Stimulated activated CD8-positive, alpha-beta memory T cell treated with anti-CD3 and anti-CD28 coated beads, Interleukin-4, amount 100 ng/mL, for 48 hours (primary cell): ENCODE data around the gene SLCO1A2.

ENCODE experiments used
- DNase-seq: peaks from one replicate; pipeline ENCODE4 v3.0.0-alpha.2; 2020

Gene SLCO1A2

DNA sequence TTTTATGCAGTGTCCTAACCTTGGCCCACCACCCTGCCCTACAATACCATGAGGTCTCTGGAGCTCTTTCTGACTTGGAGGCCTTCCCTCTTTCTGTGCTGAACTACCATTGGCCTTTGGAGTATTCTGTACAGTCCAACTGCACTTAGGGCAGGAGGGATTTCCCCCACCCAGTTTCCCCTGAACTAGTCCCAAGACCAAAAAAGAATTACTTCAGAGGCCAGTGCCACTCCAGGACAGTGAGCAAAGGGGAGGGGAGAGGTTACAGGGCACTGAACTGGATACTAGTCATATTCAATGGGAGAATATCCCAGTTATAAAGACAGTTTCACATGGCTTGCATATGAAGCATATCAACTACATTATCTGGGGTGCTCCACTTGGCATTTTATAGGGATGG, 6.1 kb downstream of the SLCO1A2 start:
- DNase-seq, result no peak

DNA sequence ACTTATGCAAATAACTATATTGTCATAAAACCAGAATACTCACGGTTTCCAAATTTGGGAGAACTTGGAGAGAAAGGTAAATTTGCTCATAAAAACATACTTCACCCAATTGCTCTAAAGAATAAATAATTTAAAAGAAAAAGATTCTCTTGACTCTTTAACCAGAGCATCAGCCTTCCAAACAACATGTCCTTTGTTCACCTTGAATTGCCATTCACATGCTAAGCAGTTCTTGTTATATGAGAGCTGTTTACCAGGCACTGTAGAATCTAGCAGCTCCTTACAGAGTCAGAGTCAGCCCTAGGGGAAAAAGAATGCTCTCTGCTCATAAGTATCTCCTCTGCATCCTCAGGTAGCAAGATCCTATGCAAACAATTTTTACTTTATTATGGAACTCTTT, 10.2 kb downstream of the SLCO1A2 start:
- DNase-seq, result no peak

DNA sequence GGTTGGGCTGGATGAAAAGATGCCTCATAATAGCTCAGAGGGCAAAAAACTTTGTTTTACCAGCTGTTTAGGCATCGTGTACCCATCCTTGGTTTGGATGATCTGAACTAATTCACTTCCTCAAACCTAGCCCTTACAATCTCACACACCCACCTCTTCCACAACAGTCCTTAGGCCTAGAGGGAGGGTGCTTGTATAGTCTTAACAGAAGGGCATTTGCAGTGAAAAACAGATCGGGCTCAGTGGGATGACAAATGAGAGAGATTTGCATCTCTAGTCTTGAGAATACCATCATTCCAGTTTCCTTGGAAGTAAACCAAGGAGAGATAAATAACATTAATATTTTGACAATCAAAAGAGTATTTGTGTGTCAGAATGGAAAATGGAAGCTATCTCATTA, 11.0 kb downstream of the SLCO1A2 start:
- no peak for DNase-seq

DNA sequence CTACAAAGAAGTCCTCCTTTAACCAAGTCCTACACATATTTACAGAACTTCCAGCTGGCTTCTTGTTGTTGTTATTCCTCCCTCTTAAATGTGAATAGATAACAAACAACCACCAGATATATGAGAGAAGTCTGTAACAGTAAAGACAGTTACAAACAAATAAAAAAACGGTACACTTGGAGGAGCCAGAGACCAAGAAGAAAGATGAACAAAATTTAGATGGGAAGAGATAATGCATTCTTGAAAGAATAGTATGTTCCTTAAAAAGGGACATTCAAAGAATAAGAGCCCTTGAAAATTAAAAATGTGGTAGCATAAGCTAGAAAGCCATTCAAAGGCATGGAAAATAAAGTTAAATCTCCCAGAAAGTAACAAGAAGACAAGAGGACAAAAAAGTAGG, 25.9 kb downstream of the SLCO1A2 start:
- DNase-seq, result no peak

DNA sequence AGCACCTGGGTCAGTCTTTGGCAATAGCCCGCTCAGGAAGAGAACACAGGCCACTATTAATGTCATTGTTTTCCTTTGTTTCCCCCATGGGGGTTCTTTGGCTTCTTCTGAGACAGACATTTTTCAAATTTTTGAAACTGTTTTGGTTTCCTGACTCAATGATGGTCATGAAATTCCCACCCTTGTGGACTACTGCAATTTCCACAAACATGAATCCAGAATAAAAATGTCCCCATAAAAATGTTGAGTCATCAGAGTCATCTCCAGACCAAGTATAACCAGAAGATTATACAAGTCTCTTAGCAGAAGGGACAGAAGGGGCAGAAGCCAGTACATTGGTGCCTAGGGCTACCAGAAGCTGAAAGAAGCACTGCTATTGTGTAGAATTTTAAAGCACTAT, 29.1 kb downstream of the SLCO1A2 start:
- DNase-seq, result no peak

DNA sequence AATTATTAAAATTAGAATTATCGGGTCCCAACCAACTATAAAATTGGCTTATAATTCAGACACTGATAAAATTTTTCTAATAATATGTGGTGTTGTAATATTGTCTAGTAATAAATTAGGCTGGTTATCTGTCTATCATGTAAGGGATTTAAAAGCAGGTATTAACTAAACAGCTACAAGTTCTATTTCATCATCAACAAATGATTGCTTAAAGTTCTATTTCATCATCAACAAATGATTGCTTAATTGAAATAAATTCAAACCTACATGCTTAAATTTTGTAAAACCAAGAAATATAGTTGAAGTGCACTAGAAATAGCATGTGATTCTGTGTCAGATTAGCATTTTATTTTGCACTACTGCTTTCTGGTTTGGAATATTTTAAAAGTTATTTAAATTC, 34.1 kb downstream of the SLCO1A2 start:
- no peak for DNase-seq

DNA sequence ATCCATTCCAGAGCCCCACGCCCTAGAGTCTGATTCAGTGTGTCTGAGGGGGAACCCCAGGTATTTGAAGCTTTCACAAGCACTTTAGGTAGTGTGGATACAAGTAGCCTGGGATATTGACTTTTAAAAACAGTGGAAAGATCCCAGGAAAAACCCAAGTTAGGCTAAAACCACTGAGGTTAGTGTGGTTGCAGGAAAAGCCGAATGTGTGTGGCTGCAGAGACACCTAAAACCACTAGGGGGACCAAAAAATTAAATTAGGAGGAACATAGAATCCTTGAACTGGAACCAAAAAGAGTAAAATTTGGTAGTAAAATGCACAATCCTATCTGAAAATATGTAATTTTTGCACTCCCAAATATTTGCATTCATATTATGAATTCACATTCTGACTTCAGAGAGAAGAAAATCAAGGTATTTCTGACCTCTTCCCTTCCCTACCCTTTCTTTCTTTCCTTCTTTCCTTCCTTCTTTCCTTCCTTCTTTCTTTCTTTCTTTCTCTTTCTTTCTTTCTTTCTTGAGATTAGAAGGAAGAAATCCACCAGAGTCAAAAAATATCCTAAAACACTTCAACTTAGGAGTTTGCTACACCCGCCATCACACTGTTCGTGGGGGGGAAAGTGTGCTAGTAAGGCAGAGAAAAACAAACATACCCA, 37.8 kb downstream of the SLCO1A2 start:
- no peak for DNase-seq

DNA sequence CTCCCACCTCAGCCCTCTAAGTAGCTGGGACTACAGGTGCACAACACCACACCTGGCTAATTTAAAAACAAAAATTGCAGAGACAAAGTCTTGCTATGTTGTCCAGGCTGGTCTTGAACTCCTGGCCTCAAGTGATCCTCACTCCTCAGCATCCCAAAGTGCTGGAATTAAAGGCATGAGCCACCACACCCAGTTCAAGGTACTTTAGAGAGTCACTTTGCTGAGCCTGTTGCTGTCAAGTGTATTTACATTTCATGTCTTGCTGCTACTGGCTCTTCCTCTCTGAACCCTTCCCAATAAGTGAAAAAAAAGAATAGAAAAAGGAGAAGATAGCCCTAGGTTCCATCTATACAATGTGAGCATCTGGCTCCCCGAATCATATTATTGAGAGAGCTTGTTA, 38.4 kb downstream of the SLCO1A2 start:
- DNase-seq, result no peak

DNA sequence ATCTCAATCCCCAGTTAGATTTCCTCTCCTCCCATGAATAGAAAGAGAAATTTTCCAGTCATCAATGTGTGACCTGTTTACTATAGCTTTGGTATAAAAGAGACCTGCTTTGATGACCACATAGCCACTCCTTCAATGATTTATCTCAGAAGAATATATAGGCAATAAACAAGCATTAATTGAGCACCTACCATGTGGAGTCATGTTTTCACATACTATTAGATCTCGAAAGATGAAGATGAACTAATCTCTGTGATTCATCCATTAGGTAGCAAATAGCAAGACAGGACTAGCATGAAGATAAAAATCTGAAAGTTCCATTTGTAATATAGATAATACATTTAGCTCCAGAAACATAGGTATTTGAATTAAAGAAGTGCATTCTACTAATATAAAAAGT, 40.5 kb downstream of the SLCO1A2 start:
- DNase-seq, result no peak

DNA sequence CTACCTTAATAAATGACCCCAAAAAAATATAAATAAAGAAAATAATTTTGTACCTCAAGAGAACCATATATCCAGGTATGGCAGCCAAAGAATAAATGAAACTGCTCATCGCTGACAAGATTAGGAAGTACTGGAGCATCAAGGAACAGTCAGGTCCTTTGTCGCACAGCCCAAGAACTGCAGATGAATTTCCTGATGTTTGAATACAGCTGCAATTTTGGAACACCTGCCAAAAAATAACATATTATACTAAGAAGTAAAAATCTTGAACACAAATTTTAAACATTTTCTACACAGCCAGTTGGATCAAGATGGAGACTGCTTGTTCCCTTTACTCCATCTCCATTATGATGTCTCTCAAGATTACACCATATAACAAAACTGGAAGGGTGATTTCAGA, 42.6 kb downstream of the SLCO1A2 start:
- DNase-seq, result no peak

DNA sequence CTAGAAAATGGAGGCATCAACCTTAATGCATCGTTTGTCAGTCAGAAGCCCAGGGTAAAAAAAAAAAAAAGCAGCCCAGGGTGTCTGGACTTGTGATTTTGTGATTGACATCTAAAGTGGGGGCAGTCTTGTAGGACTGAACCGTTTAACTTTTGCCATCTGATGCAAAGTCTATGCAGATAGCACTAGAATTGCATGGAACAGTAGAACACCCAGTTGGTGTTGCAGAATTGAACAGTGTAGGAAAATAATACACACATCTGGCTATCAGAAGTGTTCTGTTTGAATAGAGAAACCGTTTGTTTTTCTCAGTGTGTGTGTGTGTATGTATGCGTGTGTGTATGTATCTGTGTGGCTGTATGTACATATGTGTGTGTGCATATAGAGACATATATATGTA, 45.0 kb downstream of the SLCO1A2 start:
- DNase-seq, result no peak

DNA sequence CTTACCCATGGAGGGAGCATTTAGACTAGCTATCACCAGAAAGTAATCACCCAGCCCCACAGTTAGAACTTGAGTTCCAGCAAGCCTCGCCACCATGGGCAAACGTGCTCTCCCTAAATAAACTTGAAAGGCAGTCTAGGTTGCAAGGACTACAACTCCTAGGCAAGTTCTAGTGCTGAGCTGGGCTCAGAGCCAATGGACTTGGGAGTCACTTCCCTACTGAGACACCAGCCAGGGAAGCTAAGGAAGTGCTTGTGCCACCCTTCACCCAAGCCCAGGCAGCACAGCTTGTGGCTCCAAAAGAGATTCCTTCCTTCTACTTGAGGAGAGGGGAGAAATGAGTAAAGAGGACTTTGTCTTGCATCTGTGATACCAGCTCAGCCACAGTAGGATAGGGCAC, 57.9 kb downstream of the SLCO1A2 start:
- DNase-seq, result no peak

DNA sequence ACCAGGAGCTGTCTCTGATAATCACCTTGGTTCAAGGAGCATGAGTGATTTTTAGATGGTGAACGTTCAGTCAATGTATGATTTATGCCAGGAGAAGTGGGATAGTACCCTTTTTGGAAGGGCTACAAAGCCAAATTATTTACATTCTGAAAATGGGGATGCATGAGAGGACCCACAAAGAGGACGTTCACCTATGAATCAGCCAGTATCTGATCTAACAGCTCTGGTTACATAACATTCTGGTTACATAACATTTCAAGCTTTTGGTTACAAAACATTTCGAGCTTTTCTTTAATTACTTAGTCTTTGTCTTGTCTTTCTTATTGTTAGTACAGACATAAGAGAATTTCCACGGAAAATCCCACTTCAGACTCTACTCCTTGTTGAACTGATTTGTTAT, 68.8 kb downstream of the SLCO1A2 start:
- no peak for DNase-seq

DNA sequence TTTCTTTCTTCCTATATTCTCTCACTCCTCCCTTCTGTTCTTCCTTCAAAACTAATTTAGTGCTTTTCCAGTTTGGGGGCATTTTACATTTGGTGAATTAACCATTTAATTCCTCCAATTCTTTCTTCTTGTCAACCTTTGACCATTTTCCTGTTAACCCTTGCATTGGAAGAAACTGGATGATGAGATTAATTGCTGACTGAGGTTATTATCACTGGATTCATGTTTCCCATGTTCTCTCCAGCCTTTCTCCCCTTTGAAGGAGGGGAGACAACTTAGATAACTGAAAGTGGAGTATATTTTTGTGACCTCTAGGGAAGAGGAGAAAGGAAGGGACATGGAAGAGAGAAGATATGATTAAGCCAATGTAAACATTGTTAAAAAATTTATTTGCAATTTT, 70.5 kb downstream of the SLCO1A2 start:
- no peak for DNase-seq

DNA sequence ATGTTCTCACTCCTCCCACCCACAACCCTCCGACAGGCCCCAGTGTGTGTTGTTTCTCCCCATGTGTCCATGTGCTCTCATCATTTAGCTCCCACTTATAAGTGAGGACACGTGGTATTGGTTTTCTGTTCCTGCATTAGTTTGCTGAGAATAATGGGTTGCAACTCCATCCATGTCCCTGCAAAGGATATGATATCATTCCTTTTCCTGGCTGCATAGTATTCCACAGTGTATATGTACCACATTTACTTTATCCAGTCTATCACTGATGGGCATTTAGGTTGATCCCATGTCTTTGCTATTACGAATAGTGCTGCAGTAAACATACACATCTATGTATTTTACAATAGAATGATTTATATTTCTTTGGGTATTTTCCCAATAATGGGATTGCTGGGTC, 77.5 kb downstream of the SLCO1A2 start:
- DNase-seq, result no peak

DNA sequence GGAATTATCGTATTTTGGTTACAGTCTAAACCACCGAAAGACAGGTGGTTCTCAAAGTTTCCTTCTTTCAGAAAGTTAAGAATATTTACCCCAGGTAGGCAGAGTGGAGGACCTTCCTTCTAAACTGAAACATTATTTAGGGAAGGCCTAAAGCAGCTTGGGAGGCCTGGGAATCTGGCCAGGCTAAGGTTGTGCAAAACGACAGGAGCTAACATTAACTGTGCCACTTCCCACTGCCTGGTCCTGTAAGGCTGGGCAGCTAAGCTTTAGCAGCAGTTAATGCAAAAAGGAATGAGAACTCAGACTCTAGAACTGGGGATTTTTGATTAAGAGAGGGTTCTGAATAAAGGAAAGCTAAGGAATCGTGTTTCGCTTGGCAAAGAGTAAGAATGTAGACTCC, 82.6 kb downstream of the SLCO1A2 start:
- no peak for DNase-seq

DNA sequence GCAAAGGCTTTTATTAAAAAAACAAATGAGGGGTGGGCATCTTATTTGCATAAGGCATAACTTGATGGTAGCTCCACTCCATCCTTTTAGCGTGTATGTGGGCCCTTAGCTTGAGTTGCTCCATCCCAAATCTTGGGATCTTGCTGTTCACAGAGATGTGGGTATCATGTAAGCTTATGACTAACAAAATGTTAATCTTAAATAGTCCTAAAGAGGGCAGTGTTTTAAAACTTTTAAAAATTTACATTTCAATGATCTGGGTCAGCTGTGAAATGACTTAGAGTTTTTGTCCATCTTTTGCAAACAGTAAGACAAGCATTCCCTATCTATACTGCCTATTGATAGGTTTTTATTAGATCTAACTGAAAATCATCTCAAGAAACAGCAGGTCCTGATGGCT, 86.0 kb downstream of the SLCO1A2 start:
- no peak for DNase-seq

DNA sequence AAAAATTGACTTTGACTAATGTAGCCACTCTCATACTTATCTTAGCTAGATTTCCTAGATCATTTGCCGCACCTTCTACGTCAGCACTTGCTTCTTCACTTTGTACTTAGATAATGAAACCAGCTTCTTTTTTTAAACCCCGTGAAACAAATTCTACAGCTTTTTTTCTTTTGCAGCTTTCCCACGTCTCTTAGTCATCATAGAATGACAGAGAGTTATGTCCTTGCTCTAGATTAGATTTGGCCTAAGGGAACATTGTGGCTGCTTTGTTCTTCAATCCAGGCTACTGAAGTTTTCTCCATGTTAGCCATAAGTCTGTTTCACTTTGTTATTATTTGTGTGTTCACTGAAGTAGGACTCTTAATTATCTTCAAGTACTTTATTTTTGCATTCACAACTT, 94.9 kb downstream of the SLCO1A2 start:
- no peak for DNase-seq

DNA sequence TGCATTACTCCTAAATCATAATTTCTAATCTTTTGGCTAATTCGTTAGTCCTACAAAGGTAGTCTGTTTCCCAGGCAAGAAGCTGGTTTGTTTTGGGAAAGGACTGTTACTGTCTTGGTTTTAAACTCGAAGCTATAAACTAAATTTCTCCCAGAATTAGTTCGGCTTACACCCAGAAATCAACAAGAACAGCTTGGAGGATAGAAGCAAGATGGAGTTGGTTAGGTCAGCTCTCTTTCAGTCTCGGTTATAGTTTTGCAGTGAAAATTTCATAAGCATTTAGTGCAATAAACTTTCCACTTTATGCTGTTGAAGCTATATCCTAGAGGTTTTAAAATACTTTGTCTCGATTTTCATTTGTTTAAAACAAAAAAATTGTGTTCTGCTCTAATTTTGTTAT, 100.3 kb downstream of the SLCO1A2 start:
- DNase-seq, result no peak

DNA sequence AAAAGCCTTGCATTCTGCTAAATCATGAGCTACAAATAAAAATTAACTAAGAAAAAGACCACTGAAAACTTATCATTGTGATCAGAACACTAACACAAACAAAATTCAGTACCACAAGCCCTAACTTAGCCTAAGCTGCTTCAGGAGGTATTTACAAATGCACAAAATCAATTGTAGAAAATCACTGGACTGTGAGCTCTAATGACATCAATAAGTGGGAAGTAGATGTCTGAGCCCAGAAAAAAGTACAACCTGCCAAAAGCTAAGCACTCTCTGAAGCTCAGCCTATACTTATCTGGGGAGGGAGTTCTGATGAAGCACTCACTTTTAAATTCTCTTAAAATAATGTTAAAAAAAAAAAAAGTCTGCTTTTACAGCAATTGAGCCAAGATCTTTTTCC, 110.8 kb downstream of the SLCO1A2 start:
- no peak for DNase-seq

DNA sequence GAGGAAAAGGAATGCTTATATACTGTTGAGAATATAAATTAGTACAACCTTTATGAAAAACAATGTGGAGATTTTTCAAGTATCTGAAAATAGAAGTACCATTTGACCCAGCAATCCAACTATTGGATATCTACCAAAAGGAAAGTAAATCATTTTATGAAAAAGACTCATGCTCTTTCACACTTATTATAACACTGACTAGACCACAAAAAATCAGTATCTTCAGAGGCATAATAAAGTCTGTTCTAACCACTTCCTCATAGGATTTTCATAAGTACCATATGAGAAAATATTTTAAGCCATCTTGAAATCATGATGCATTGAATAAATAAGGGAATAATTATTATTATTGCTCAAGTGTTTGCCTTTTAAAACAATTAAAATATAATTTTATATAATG, 112.9 kb downstream of the SLCO1A2 start:
- no peak for DNase-seq

DNA sequence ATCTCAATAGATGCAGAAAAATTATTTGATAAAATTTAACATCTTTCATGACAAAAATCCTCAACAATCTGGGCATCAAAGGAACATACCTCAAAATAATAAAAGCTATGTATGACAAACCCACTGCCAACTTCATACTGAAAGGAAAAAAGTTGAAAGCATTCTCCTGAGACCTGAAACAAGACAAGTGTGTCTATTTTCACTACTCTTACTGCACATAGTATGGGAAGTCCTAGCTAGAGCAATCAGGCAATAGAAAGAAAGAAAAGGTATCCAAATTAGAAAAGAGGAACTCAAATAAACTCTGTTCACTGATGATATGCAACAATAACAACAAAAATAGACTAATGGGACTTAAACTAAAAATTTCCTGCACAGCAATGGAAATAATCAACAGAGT, 113.6 kb downstream of the SLCO1A2 start:
- no peak for DNase-seq

DNA sequence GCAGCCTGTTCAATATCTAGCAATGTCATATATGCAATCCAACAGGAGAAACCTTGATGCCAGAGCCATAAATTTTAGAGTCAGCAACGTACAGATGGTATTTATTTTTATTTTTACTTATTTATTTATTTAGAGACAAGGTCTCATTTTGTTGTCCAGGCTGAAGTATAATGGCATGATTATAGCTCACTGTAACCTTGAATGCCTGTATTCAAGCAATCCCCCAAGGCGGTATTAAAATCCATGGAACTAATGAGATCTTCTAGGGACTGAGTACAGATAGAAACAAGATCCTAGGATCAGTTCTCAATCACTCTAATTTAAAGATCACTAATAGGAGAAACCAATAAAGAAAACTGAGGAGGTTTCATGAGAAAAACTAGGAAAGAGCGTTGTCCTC, 114.5 kb downstream of the SLCO1A2 start:
- DNase-seq, result no peak

DNA sequence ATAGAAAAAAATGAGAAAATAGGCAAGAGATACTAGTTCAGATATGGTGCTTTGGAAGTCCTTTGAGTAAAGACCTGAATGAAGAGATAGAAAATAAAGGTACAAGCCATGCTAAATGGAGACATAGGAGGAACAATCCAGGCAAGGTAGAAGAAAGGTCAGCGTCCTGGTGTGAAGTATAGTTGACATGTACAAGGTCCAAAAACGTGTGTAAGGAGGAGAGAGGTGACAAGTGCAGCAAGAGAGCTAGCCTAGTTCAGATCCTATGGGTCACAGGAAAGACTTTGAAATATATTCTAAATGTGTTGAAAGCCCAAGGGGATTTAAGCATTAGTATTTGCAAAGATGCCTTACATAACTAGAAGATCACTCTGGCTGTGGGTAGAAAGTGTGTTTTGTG, 115.5 kb downstream of the SLCO1A2 start:
- no peak for DNase-seq
